ENCODE data around the gene XRCC3. TPM values are rescaled to one million over a fixed set of nuclear protein-coding genes. Genes with fewer than 3 reads are reported as not detected.

Gene XRCC3
- total RNA-seq, 1 donor from 2014 or later: 4.1 TPM

- Histone ChIP-seq H3K4me3 (no peak overlapping the region), H3K4me1 (peaks cover 88% of the 10 kb centered on the region), H3K27ac (replicated peaks) (peak overlapping the region; percentile 73), H3K9me3 (replicated peaks) (no peaks in the 10 kb centered on the region), H3K27me3 (ENCODE audit: low read depth) (no peaks in the 10 kb centered on the region), H3K36me3 (peaks cover 24% of the 10 kb centered on the region)
- intact Hi-C loops (cut with micrococcal nuclease): no loop called here
- DNase-seq: no peak
- TF ChIP-seq CTCF (IDR thresholded peaks at IDR 0.05; ENCODE audit: borderline replicate concordance): no peak
Observed at GRCh38 chr14:103706551-103707328, 8.5 kb downstream of the XRCC3 start.

- DNase-seq: peak; percentile 24
- H3K27ac ChIP-seq (replicated peaks): peak overlapping the region; percentile 73
- H3K4me1 ChIP-seq: peaks cover 88% of the 10 kb centered on the region
- no peaks in the 10 kb centered on the region for H3K9me3 ChIP-seq (replicated peaks)
- H3K36me3 ChIP-seq: peaks cover 32% of the 10 kb centered on the region
- H3K27me3 ChIP-seq (ENCODE audit: low read depth): no peaks in the 10 kb centered on the region
- TF ChIP-seq CTCF (IDR thresholded peaks at IDR 0.05; ENCODE audit: borderline replicate concordance): no peak
- H3K4me3 ChIP-seq: peak overlapping the region; percentile 21
- intact Hi-C loops (cut with micrococcal nuclease): no loop called here
Observed at GRCh38 chr14:103705504-103706284, 9.6 kb downstream of the XRCC3 start.

GRCh38 chr14:103705118-103705503 lies 10.1 kb downstream of the XRCC3 start:
- peak overlapping the region; percentile 73 for H3K27ac ChIP-seq (replicated peaks)
- H3K4me1 ChIP-seq: peaks cover 91% of the 10 kb centered on the region
- intact Hi-C loops (cut with micrococcal nuclease): no loop called here
- no peaks in the 10 kb centered on the region for H3K27me3 ChIP-seq (ENCODE audit: low read depth)
- no peak for TF ChIP-seq CTCF (IDR thresholded peaks at IDR 0.05; ENCODE audit: borderline replicate concordance)
- H3K9me3 ChIP-seq (replicated peaks): no peaks in the 10 kb centered on the region
- H3K4me3 ChIP-seq: peak overlapping the region; percentile 21
- DNase-seq: peak; percentile 62
- peaks cover 36% of the 10 kb centered on the region for H3K36me3 ChIP-seq

- Histone ChIP-seq H3K9me3 (replicated peaks) (no peaks in the 10 kb centered on the region), H3K27me3 (ENCODE audit: low read depth) (no peaks in the 10 kb centered on the region), H3K4me3 (no peak overlapping the region), H3K4me1 (peaks cover 95% of the 10 kb centered on the region), H3K27ac (replicated peaks) (peak overlapping the region; percentile 73), H3K36me3 (peaks cover 41% of the 10 kb centered on the region)
- intact Hi-C loops (cut with micrococcal nuclease): no loop called here
- no peak for TF ChIP-seq CTCF (IDR thresholded peaks at IDR 0.05; ENCODE audit: borderline replicate concordance)
- DNase-seq: no peak
Observed at GRCh38 chr14:103704708-103705107, 10.5 kb downstream of the XRCC3 start.

GRCh38 chr14:103703433-103704385 lies 11.5 kb downstream of the XRCC3 start:
- no peak for TF ChIP-seq CTCF (IDR thresholded peaks at IDR 0.05; ENCODE audit: borderline replicate concordance)
- H3K27ac ChIP-seq (replicated peaks): peak overlapping the region; percentile 73
- H3K4me1 ChIP-seq: peaks cover 97% of the 10 kb centered on the region
- intact Hi-C loops (cut with micrococcal nuclease): no loop called here
- no peak overlapping the region for H3K4me3 ChIP-seq
- no peaks in the 10 kb centered on the region for H3K9me3 ChIP-seq (replicated peaks)
- DNase-seq: no peak
- H3K27me3 ChIP-seq (ENCODE audit: low read depth): no peaks in the 10 kb centered on the region
- peaks cover 49% of the 10 kb centered on the region for H3K36me3 ChIP-seq
